ENCODE measurements around the gene RHEBL1.

Gene RHEBL1

GRCh38 chr12:49046129-49046895 is 23.5 kb downstream of the RHEBL1 start:
- TF ChIP-seq, protein P1, sequence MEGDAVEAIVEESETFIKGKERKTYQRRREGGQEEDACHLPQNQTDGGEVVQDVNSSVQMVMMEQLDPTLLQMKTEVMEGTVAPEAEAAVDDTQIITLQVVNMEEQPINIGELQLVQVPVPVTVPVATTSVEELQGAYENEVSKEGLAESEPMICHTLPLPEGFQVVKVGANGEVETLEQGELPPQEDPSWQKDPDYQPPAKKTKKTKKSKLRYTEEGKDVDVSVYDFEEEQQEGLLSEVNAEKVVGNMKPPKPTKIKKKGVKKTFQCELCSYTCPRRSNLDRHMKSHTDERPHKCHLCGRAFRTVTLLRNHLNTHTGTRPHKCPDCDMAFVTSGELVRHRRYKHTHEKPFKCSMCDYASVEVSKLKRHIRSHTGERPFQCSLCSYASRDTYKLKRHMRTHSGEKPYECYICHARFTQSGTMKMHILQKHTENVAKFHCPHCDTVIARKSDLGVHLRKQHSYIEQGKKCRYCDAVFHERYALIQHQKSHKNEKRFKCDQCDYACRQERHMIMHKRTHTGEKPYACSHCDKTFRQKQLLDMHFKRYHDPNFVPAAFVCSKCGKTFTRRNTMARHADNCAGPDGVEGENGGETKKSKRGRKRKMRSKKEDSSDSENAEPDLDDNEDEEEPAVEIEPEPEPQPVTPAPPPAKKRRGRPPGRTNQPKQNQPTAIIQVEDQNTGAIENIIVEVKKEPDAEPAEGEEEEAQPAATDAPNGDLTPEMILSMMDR (IDR thresholded peaks at IDR 0.05), result no peak
- no peak for DNase-seq (ENCODE audit: low spot score)

DNA sequence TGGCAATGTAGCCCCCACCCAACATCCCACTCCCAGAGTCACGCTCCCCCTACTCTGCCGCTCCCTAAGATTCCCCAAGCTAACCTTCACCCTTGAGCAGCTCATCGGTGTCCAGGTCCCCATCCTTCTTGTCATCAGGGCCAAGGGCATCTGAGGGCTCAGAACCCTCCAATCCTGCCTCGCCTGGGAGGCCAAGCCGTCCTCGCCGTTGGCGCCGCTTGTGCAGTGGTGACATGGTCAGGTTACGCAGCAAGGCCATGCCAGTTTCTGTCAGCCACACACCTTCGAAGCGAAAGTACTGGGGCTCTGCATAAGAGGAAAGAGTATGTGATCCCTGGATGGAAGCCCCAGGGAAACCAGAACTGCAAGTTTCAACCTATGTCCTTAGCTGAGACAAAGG is 25.1 kb downstream of the RHEBL1 start:
- no peak overlapping the region for H3K4me3 ChIP-seq
- no peak for DNase-seq (ENCODE audit: low spot score)
- H3K27ac ChIP-seq, result no peak overlapping the region
- TF ChIP-seq, protein P1 (IDR thresholded peaks at IDR 0.05), result no peak

More at GRCh38 chr12:49046129-49046895, 23.5 kb downstream of the RHEBL1 start:
- Histone ChIP-seq H3K4me3 (no peak overlapping the region), H3K27ac (no peak overlapping the region)

DNA sequence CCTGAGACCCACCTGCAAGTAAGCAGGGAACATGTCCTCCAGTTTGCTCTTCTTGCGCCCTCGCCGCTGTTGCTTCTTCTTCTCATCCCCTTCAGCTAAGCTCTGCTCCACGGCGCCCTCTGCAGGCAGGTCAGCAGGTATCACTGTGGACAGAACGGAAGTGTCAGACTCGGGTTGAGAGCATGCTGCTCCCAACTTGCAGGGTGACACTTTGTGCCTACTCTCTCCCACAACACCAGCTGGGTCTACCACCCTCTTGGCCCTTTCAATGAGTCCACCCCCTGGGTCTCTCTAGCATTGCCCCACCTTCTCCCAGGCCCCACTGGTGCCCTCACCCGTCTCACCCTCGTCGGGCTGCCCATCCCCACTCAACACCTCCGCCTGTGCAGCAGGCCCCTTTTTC is 25.9 kb downstream of the RHEBL1 start:
- no peak overlapping the region for H3K27ac ChIP-seq
- no peak for DNase-seq (ENCODE audit: low spot score)
- TF ChIP-seq, protein P1 (IDR thresholded peaks at IDR 0.05), result peak; percentile 20
- H3K4me3 ChIP-seq, result no peak overlapping the region

GRCh38 chr12:49043241-49043640 is 26.5 kb downstream of the RHEBL1 start:
- TF ChIP-seq, protein P1 (IDR thresholded peaks at IDR 0.05), result no peak
- no peak for DNase-seq (ENCODE audit: low spot score)
- no peak overlapping the region for H3K4me3 ChIP-seq
- no peak overlapping the region for H3K27ac ChIP-seq

GRCh38 chr12:49041881-49042484 is 27.8 kb downstream of the RHEBL1 start:
- TF ChIP-seq, protein P1 (IDR thresholded peaks at IDR 0.05), result no peak
- H3K27ac ChIP-seq, result no peak overlapping the region
- H3K4me3 ChIP-seq, result no peak overlapping the region
- DNase-seq (ENCODE audit: low spot score), result no peak

GRCh38 chr12:49041036-49041880 is 28.5 kb downstream of the RHEBL1 start:
- H3K27ac ChIP-seq, result no peak overlapping the region
- DNase-seq (ENCODE audit: low spot score), result no peak
- TF ChIP-seq, protein P1 (IDR thresholded peaks at IDR 0.05), result no peak
- no peak overlapping the region for H3K4me3 ChIP-seq
